ENCODE measurements around the gene STIM2. TPM values are rescaled to one million over a fixed set of nuclear protein-coding genes. Genes with fewer than 3 reads are reported as not detected.
"Not testable (repeated sequence)": the region's sequence is repeated elsewhere in the genome, so short reads cannot be mapped to it uniquely, and the experiment has no call there.

The STIM2 gene
- total and polyA plus RNA-seq, 2 donors (not counting 1 experiment from before 2014, with no cell fraction given) = 48.6 to 96.0 TPM

- Histone ChIP-seq H3K27me3 (replicated peaks in 1 of 4; ENCODE audit: control extremely low read depth in 1 of 4, control insufficient read depth in 3 of 4, insufficient read depth in 4 of 4, low read length in 3 of 4) (peaks cover 0 to 37% (median 23%) of the 10 kb centered on the region in 4 experiments), H3K36me3 (replicated peaks in 1 of 2; ENCODE audit: control extremely low read depth in 1 of 2, control insufficient read depth in 1 of 2, extremely low read depth in 1 of 2, insufficient read depth in 2 of 2, low read length in 1 of 2) (no peaks in the 10 kb centered on the region), H2AFZ (ENCODE audit: insufficient read depth, low read depth, low read length, poor library complexity, severe bottlenecking) (no peak overlapping the region), H3K4me3 (ENCODE audit: control extremely low read depth in 1 of 5, extremely low read depth in 1 of 5, insufficient read depth in 1 of 5, low read depth in 2 of 5, low read length in 4 of 5) (no peak overlapping the region), H3K9ac (ENCODE audit: low read length) (no peak overlapping the region), H3K27ac (ENCODE audit: low read length in 2 of 2) (no peak overlapping the region), H3K4me1 (ENCODE audit: control insufficient read depth in 2 of 2, insufficient read depth in 2 of 2, low read length in 2 of 2) (peaks cover 62% of the 10 kb centered on the region in 2 donors), H3K4me2 (replicated peaks; ENCODE audit: low read depth, low read length, poor library complexity, severe bottlenecking) (no peak overlapping the region), H4K20me1 (ENCODE audit: control insufficient read depth, insufficient read depth, low read length, poor library complexity, severe bottlenecking) (peaks cover 6% of the 10 kb centered on the region), H3K9me3 (ENCODE audit: control extremely low read depth in 1 of 3, control insufficient read depth in 2 of 3, insufficient read depth in 1 of 3, low read length in 2 of 3) (peaks cover 0 to 23% (median 15%) of the 10 kb centered on the region in 3 donors), H3K79me2 (ENCODE audit: control insufficient read depth, insufficient read depth, low read length) (peaks cover 4% of the 10 kb centered on the region)
- H3K27me3 Mint-ChIP-seq = peaks cover 29% of the 10 kb centered on the region
- no peak overlapping the region for H3K27ac Mint-ChIP-seq
- WGBS (ENCODE audit: insufficient coverage) = no CpG with 5 or more reads among the region's 2 CpGs
- no peak overlapping the region for H3K4me3 Mint-ChIP-seq
- POLR2A ChIA-PET = no interaction called here
- TF ChIP-seq EZH2 (IDR thresholded peaks at IDR 0.05; ENCODE audit: borderline replicate concordance, insufficient read depth, low read depth, low read length, poor library complexity, severe bottlenecking) = no peak
- no peak for TF ChIP-seq CTCF (IDR thresholded peaks at IDR 0.05)
- no peak for DNase-seq
- CTCF ChIA-PET = interaction anchor here (1.3 kb wide), 1 partner anchor 37 kb away, joined by 3 read pairs; no protein-coding TSS in a partner anchor
- H3K9me3 Mint-ChIP-seq (ENCODE audit: insufficient read depth) = peaks cover 6% of the 10 kb centered on the region
- ATAC-seq (ENCODE audit: low read depth) = no peak
- H3K4me1 Mint-ChIP-seq = peaks cover 70% of the 10 kb centered on the region
- intact Hi-C loops (cut with micrococcal nuclease) = loop anchor here (5.0 kb wide), 2 partner anchors 37 to 188 kb away; no protein-coding TSS in a partner anchor
These were observed 36.0 kb upstream of the STIM2 start for GRCh38 chr4:26824667-26825066.

- Histone ChIP-seq H3K4me3 (ENCODE audit: control extremely low read depth in 1 of 5, extremely low read depth in 1 of 5, insufficient read depth in 1 of 5, low read depth in 2 of 5, low read length in 4 of 5) (peak overlapping the region in 4 of 5 experiments; percentile 7 to 59 (median 24)), H3K36me3 (replicated peaks in 1 of 2; ENCODE audit: control extremely low read depth in 1 of 2, control insufficient read depth in 1 of 2, extremely low read depth in 1 of 2, insufficient read depth in 2 of 2, low read length in 1 of 2) (no peaks in the 10 kb centered on the region), H3K4me2 (replicated peaks; ENCODE audit: low read depth, low read length, poor library complexity, severe bottlenecking) (peak overlapping the region; percentile 80), H3K9ac (ENCODE audit: low read length) (peak overlapping the region; percentile 48), H3K4me1 (ENCODE audit: control insufficient read depth in 2 of 2, insufficient read depth in 2 of 2, low read length in 2 of 2) (peaks cover 75 to 78% of the 10 kb centered on the region in 2 donors), H2AFZ (ENCODE audit: insufficient read depth, low read depth, low read length, poor library complexity, severe bottlenecking) (no peak overlapping the region), H3K79me2 (ENCODE audit: control insufficient read depth, insufficient read depth, low read length) (peaks cover 4% of the 10 kb centered on the region), H3K27ac (ENCODE audit: low read length in 2 of 2) (peak overlapping the region; percentile 29 to 45), H3K27me3 (replicated peaks in 1 of 4; ENCODE audit: control extremely low read depth in 1 of 4, control insufficient read depth in 3 of 4, insufficient read depth in 4 of 4, low read length in 3 of 4) (peaks cover 0 to 27% (median 9%) of the 10 kb centered on the region in 4 experiments), H3K9me3 (ENCODE audit: control extremely low read depth in 1 of 3, control insufficient read depth in 2 of 3, insufficient read depth in 1 of 3, low read length in 2 of 3) (peaks cover 0 to 20% (median 8%) of the 10 kb centered on the region in 3 donors), H4K20me1 (ENCODE audit: control insufficient read depth, insufficient read depth, low read length, poor library complexity, severe bottlenecking) (peaks cover 6% of the 10 kb centered on the region)
- ChIA-PET POLR2A (interaction anchor here (0.8 kb wide), 1 partner anchor 1592 kb away, joined by 3 read pairs; no protein-coding TSS in a partner anchor), CTCF (interaction anchor here (0.6 to 2.7 kb wide), 5 partner anchors 8 to 183 kb away, joined by 3 to 7 read pairs (median 5); no protein-coding TSS in a partner anchor)
- DNase-seq (peak; percentile 84), ATAC-seq (ENCODE audit: low read depth) (peak; percentile 83)
- Mint-ChIP-seq H3K9me3 (ENCODE audit: insufficient read depth) (peaks cover 3% of the 10 kb centered on the region), H3K27me3 (peaks cover 12% of the 10 kb centered on the region), H3K4me1 (peaks cover 79% of the 10 kb centered on the region), H3K4me3 (peak overlapping the region; percentile 77), H3K27ac (peak overlapping the region; percentile 62)
- 10% methylated on average over 2 of the region's 9 CpGs for WGBS (ENCODE audit: insufficient coverage)
- TF ChIP-seq CTCF (IDR thresholded peaks at IDR 0.05) = no peak
- TF ChIP-seq EZH2 (IDR thresholded peaks at IDR 0.05; ENCODE audit: borderline replicate concordance, insufficient read depth, low read depth, low read length, poor library complexity, severe bottlenecking) = no peak
- intact Hi-C loops (cut with micrococcal nuclease) = loop anchor here (1.0 kb wide), 4 partner anchors 31 to 243 kb away; no protein-coding TSS in a partner anchor
These were observed 33.9 kb upstream of the STIM2 start for GRCh38 chr4:26826721-26827120.

GRCh38 chr4:26827336-26827735, 33.3 kb upstream of the STIM2 start:
- not testable (repeated sequence) for H2AFZ ChIP-seq (ENCODE audit: insufficient read depth, low read depth, low read length, poor library complexity, severe bottlenecking); H3K79me2 ChIP-seq (ENCODE audit: control insufficient read depth, insufficient read depth, low read length); DNase-seq; H3K9ac ChIP-seq (ENCODE audit: low read length); H3K9me3 Mint-ChIP-seq (ENCODE audit: insufficient read depth); H4K20me1 ChIP-seq (ENCODE audit: control insufficient read depth, insufficient read depth, low read length, poor library complexity, severe bottlenecking); H3K36me3 ChIP-seq (replicated peaks in 1 of 2; ENCODE audit: control extremely low read depth in 1 of 2, control insufficient read depth in 1 of 2, extremely low read depth in 1 of 2, insufficient read depth in 2 of 2, low read length in 1 of 2); H3K27me3 Mint-ChIP-seq
- WGBS (ENCODE audit: insufficient coverage) = 34% methylated on average over 3 of the region's 6 CpGs
- Histone ChIP-seq H3K27me3 (replicated peaks in 1 of 4; ENCODE audit: control extremely low read depth in 1 of 4, control insufficient read depth in 3 of 4, insufficient read depth in 4 of 4, low read length in 3 of 4) (peaks cover 0 to 23% (median 9%) of the 10 kb centered on the region in 4 experiments), H3K4me2 (replicated peaks; ENCODE audit: low read depth, low read length, poor library complexity, severe bottlenecking) (peak overlapping the region; percentile 80), H3K27ac (ENCODE audit: low read length in 2 of 2) (peak overlapping the region in 1 of 2 donors; percentile 45), H3K9me3 (ENCODE audit: control extremely low read depth in 1 of 3, control insufficient read depth in 2 of 3, insufficient read depth in 1 of 3, low read length in 2 of 3) (peaks cover 0 to 19% (median 8%) of the 10 kb centered on the region in 3 donors), H3K4me1 (ENCODE audit: control insufficient read depth in 2 of 2, insufficient read depth in 2 of 2, low read length in 2 of 2) (peaks cover 75 to 78% of the 10 kb centered on the region in 2 donors), H3K4me3 (ENCODE audit: control extremely low read depth in 1 of 5, extremely low read depth in 1 of 5, insufficient read depth in 1 of 5, low read depth in 2 of 5, low read length in 4 of 5) (peak overlapping the region in 1 of 5 experiments; percentile 59)
- peak overlapping the region; percentile 62 for H3K27ac Mint-ChIP-seq
- intact Hi-C loops (cut with micrococcal nuclease) = loop anchor here (1.0 kb wide), 3 partner anchors 30 to 244 kb away; no protein-coding TSS in a partner anchor
- ChIA-PET CTCF (interaction anchor here (0.6 to 2.7 kb wide), 5 partner anchors 9 to 183 kb away, joined by 3 to 7 read pairs (median 5); no protein-coding TSS in a partner anchor), POLR2A (interaction anchor here (0.7 to 1.1 kb wide), 3 partner anchors 30 to 1593 kb away, joined by 3 read pairs; partner anchors contain the start of gene STIM2)
- H3K4me3 Mint-ChIP-seq = peak overlapping the region; percentile 77
- ATAC-seq (ENCODE audit: low read depth) = peak; percentile 5
- H3K4me1 Mint-ChIP-seq = peaks cover 79% of the 10 kb centered on the region

Measured in B cell (primary cell).